Gastroesophageal sphincter (tissue), 4 donors: ENCODE measurements around the gene SEMA3F. TPM values are rescaled to one million over a fixed set of nuclear protein-coding genes. Genes with fewer than 3 reads are reported as not detected.

Source experiments
- ATAC-seq: fragments of 150-250 bp; one replicate; pipeline ENCODE4 v1.9.1; 2016; ENCODE audit warnings: mild to moderate bottlenecking, moderate library complexity
- H3K27ac ChIP-seq, 4 donors: fragments of 200-600 bp; sonication (generic) in 3 of 4; 1 replicate in 3 of 4; 2 replicates in 1 of 4; pipeline ENCODE4 v1.5.1; 2016 to 2019
- H3K27me3 ChIP-seq: fragments of 200-600 bp; sonication (generic); one replicate; pipeline ENCODE4 v1.5.1; 2019
- H3K36me3 ChIP-seq, 2 donors: fragments of 200-600 bp; sonication (generic); one replicate each; pipeline ENCODE4 v1.5.1; 2019; ENCODE audit warnings: control low read depth in 1 of 2
- H3K4me1 ChIP-seq, 3 donors: fragments of 200-600 bp; sonication (generic); 1 replicate in 2 of 3; 2 replicates in 1 of 3; pipeline ENCODE4 v1.5.1; 2016 to 2019; ENCODE audit warnings: control low read depth in 2 of 3
- H3K4me3 ChIP-seq, 2 donors: fragments of 200-600 bp; sonication (generic); one replicate each; pipeline ENCODE4 v1.5.1; 2019; ENCODE audit warnings: mild to moderate bottlenecking in 1 of 2, moderate library complexity in 1 of 2
- H3K9me3 ChIP-seq, 3 donors: fragments of 200-600 bp; sonication (generic); one replicate each; pipeline ENCODE4 v1.5.1; 2017 to 2019; ENCODE audit warnings: control low read depth in 2 of 3
- CTCF ChIP-seq, 4 experiments: fragments of 200-600 bp in 2 of 4; fragments of 450-650 bp in 2 of 4; sonication (generic) in 1 of 4; IDR thresholded peaks; one replicate each; pipeline ENCODE4 v1.5.1; 2017 to 2019; ENCODE audit warnings: antibody characterized with exemption in 4 of 4, mild to moderate bottlenecking in 2 of 4, moderate library complexity in 2 of 4
- EP300 ChIP-seq: sonication (generic); formaldehyde crosslinking; IDR thresholded peaks from one replicate; pipeline ENCODE4 v1.6.1; 2017; ENCODE audit warnings: antibody characterized with exemption, mild to moderate bottlenecking
- POLR2A ChIP-seq, 2 donors: fragments of 450-650 bp; IDR thresholded peaks; one replicate each; pipeline ENCODE4 v1.6.1; 2017; ENCODE audit warnings: antibody characterized with exemption in 2 of 2, mild to moderate bottlenecking in 2 of 2, moderate library complexity in 1 of 2
- POLR2AphosphoS5 ChIP-seq: sonication (generic); formaldehyde crosslinking; IDR thresholded peaks from one replicate; pipeline ENCODE4 v1.6.1; 2017; ENCODE audit warnings: antibody characterized with exemption
- WGBS, 2 donors: methylation state at CpG; one replicate each; pipeline ENCODE4 v1.1.5; 2018; ENCODE audit warnings: low coverage in 1 of 2; 5-methylcytosine and 5-hydroxymethylcytosine counted together
- total RNA-seq, 4 donors: library from RNA; depleted of rRNA; stranded (reverse); fragments of >200 nt; gene quantifications; one replicate each; pipeline ENCODE4 v1.1.0, GENCODE V29; 2016

The SEMA3F gene
- total RNA-seq, 4 donors from 2014 or later = 6.7 to 33.5 (median 16.3) TPM

- no peak for ATAC-seq
- Histone ChIP-seq H3K27me3 (no peaks in the 10 kb centered on the region), H3K36me3 (peaks cover 0 to 9% of the 10 kb centered on the region in 2 donors), H3K4me3 (no peak overlapping the region), H3K27ac (no peak overlapping the region), H3K4me1 (peaks cover 0 to 62% (median 26%) of the 10 kb centered on the region in 3 donors), H3K9me3 (no peaks in the 10 kb centered on the region)
- WGBS, 2 donors = 59 to 71% methylated on average over 1 to 3 of the region's 9 CpGs
- TF ChIP-seq POLR2AphosphoS5 (no peak), CTCF (IDR thresholded peaks at IDR 0.05) (no peak), POLR2A (IDR thresholded peaks at IDR 0.05) (no peak), EP300 (no peak)
Observed at GRCh38 chr3:50125541-50126286, 29.4 kb upstream of the SEMA3F start.

- Histone ChIP-seq H3K36me3 (peaks cover 0 to under 1% of the 10 kb centered on the region in 2 donors), H3K27me3 (no peaks in the 10 kb centered on the region), H3K9me3 (no peaks in the 10 kb centered on the region), H3K4me1 (peaks cover 0 to 59% (median 26%) of the 10 kb centered on the region in 3 donors), H3K4me3 (no peak overlapping the region), H3K27ac (no peak overlapping the region)
- 24 to 49% methylated on average over 6 to 10 of the region's 16 CpGs for WGBS, 2 donors
- peak; percentile 26 for ATAC-seq
- TF ChIP-seq POLR2AphosphoS5 (no peak), EP300 (no peak), CTCF (IDR thresholded peaks at IDR 0.05) (no peak), POLR2A (IDR thresholded peaks at IDR 0.05) (no peak)
Observed at GRCh38 chr3:50126287-50127211, 28.6 kb upstream of the SEMA3F start.

- no peak for TF ChIP-seq CTCF (IDR thresholded peaks at IDR 0.05)
- ATAC-seq = no peak
- Histone ChIP-seq H3K27ac (no peak overlapping the region), H3K9me3 (no peaks in the 10 kb centered on the region), H3K36me3 (no peaks in the 10 kb centered on the region), H3K4me1 (peaks cover 0 to 51% (median 26%) of the 10 kb centered on the region in 3 donors), H3K27me3 (no peaks in the 10 kb centered on the region), H3K4me3 (no peak overlapping the region)
- WGBS, 2 donors = 40 to 82% methylated on average over 3 to 4 of the region's 8 CpGs
Observed at GRCh38 chr3:50127251-50127691, 27.9 kb upstream of the SEMA3F start.

GRCh38 chr3:50128001-50128400 lies 27.1 kb upstream of the SEMA3F start:
- WGBS, 2 donors = 72 to 76% methylated on average over 3 of the region's 4 CpGs

More at GRCh38 chr3:50128001-50128400, 27.1 kb upstream of the SEMA3F start:
- no peak for ATAC-seq
- H3K27ac ChIP-seq = no peak overlapping the region
- no peaks in the 10 kb centered on the region for H3K27me3 ChIP-seq
- H3K4me3 ChIP-seq = no peak overlapping the region
- H3K9me3 ChIP-seq = no peaks in the 10 kb centered on the region
- TF ChIP-seq EP300 (no peak), POLR2A (IDR thresholded peaks at IDR 0.05) (no peak), CTCF (IDR thresholded peaks at IDR 0.05) (no peak), POLR2AphosphoS5 (no peak)
- peaks cover 0 to 47% (median 26%) of the 10 kb centered on the region in 3 donors for H3K4me1 ChIP-seq
- H3K36me3 ChIP-seq = no peaks in the 10 kb centered on the region
